ENCODE data around the gene C20orf204. TPM values are rescaled to one million over a fixed set of nuclear protein-coding genes. Genes with fewer than 3 reads are reported as not detected.
A peak's percentile ranks its signal among the peaks of the same experiment; 100 is the strongest.

Gene C20orf204
- total and polyA plus RNA-seq, 2 of the 4 experiments (the other 2 are of a cell fraction) = 0.09 to 0.18 TPM

DNA sequence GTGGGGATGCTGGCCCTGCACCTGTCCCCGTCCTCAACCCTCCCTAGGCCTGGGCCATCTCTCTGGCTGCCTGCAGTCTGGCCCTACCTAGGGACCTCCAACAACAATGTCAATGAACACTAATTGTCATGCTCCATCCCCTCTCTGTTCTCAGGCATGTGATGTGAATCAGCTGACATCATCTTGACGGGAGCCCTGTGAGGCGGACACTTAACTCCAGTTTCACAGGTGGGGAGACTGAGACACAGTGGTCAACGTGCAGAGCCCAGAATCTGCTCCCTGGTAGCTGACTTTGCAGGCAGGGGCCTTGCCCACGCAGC is 26.3 kb downstream of the C20orf204 start:
- Histone ChIP-seq H2BK20ac (ENCODE audit: low read depth, low read length) (no peak overlapping the region), H4K91ac (ENCODE audit: insufficient read depth, low read depth, low read length) (peak overlapping the region; percentile 80), H3K18ac (ENCODE audit: low read depth, low read length) (peak overlapping the region; percentile 7; the same call in 1 of the 2 replicates), H2BK120ac (ENCODE audit: low read depth, low read length) (no peak overlapping the region), H3K9me3 (ENCODE audit: control insufficient read depth, insufficient read depth, low read length) (no peaks in the 10 kb centered on the region), H3K56ac (ENCODE audit: extremely low read depth, insufficient read depth, low read length) (peak overlapping the region; percentile 8; the same call in 1 of the 2 replicates), H4K20me1 (ENCODE audit: insufficient read depth, low read length) (peaks cover 15% of the 10 kb centered on the region), H3K23ac (ENCODE audit: low read depth, low read length) (peak overlapping the region; percentile 89; the same call in 1 of the 2 replicates), H3K27ac (ENCODE audit: insufficient read depth, low read length) (peak overlapping the region; percentile 95), H4K8ac (ENCODE audit: low read depth in 2 of 2, low read length in 2 of 2) (peak overlapping the region; percentile 98), H3K4me2 (ENCODE audit: low read depth, low read length) (peak overlapping the region; percentile 84), H2AK9ac (replicated peaks; ENCODE audit: low read depth, low read length, poor library complexity) (peak overlapping the region; percentile 85), H2AK5ac (ENCODE audit: low read depth, low read length) (peak overlapping the region; percentile 74), H2AFZ (replicated peaks; ENCODE audit: low read length, poor library complexity) (peak overlapping the region; percentile 97), H2BK15ac (ENCODE audit: low read depth, low read length) (no peak overlapping the region), H3K79me1 (ENCODE audit: low read depth in 1 of 2, low read length in 2 of 2) (peaks cover 10 to 38% of the 10 kb centered on the region in 2 experiments; a peak in 3 of 4 replicates), H3K4me1 (ENCODE audit: control insufficient read depth, insufficient read depth, low read length) (peaks cover 31% of the 10 kb centered on the region), H2BK5ac (ENCODE audit: low read depth, low read length, poor library complexity, severe bottlenecking) (peak overlapping the region; percentile 78), H3K14ac (replicated peaks; ENCODE audit: low read depth, low read length) (peak overlapping the region; percentile 91), H3K27me3 (ENCODE audit: control insufficient read depth, insufficient read depth, low read length) (no peaks in the 10 kb centered on the region), H3K9me1 (ENCODE audit: insufficient read depth, low read length) (peaks cover 19% of the 10 kb centered on the region), H3K4me3 (ENCODE audit: insufficient read depth, low read depth, low read length) (peak overlapping the region; percentile 65), H3K4ac (ENCODE audit: low read depth, low read length) (peak overlapping the region; percentile 90), H4K5ac (ENCODE audit: low read depth, low read length) (peak overlapping the region; percentile 99), H3K9ac (ENCODE audit: low read depth, low read length) (peak overlapping the region; percentile 92), H3K36me3 (ENCODE audit: control insufficient read depth, insufficient read depth, low read length) (no peaks in the 10 kb centered on the region)
- dilution Hi-C loops (cut with HindIII; ENCODE audit: low sequenced_read_pairs, unreplicated experiment) = no loop called here
- in situ Hi-C loops (cut with MboI; ENCODE audit: low sequenced_read_pairs) = no loop called here
- ChIA-PET CTCF (interaction anchor here (1.5 kb wide), 1 partner anchor 82 kb away, joined by 3 read pairs; the partner anchor contains the start of gene PRPF6), POLR2A (ENCODE audit: unreplicated experiment) (no interaction called here)
- TF ChIP-seq MXI1 (IDR thresholded peaks at IDR 0.05; ENCODE audit: borderline replicate concordance, low read depth, low read length) = no peak
- no peak for TF ChIP-seq BHLHE40 (IDR thresholded peaks at IDR 0.05; ENCODE audit: low read depth, low read length)
- no peak for TF ChIP-seq RFX5 (IDR thresholded peaks at IDR 0.05; ENCODE audit: low read depth, low read length)
- no peak for TF ChIP-seq RAD21 (IDR thresholded peaks at IDR 0.05; ENCODE audit: low read length)
- no peak for TF ChIP-seq CHD1 (IDR thresholded peaks at IDR 0.05; ENCODE audit: low read depth, low read length)
- TF ChIP-seq SMC3 (IDR thresholded peaks at IDR 0.05; ENCODE audit: low read depth, low read length) = no peak
- no peak for TF ChIP-seq NFE2L2 (IDR thresholded peaks at IDR 0.05; ENCODE audit: low read depth, low read length)
- no peak for TF ChIP-seq CTCF (conservative IDR thresholded peaks at IDR 0.05; ENCODE audit: low read depth, low read length)
- TF ChIP-seq MAZ (IDR thresholded peaks at IDR 0.05; ENCODE audit: borderline replicate concordance, low read depth, low read length) = no peak
- no peak for TF ChIP-seq CEBPB (IDR thresholded peaks at IDR 0.05; ENCODE audit: low read depth, low read length)
- no peak for TF ChIP-seq MAFK (IDR thresholded peaks at IDR 0.05; ENCODE audit: low read depth, low read length)
- TF ChIP-seq, protein P1, sequence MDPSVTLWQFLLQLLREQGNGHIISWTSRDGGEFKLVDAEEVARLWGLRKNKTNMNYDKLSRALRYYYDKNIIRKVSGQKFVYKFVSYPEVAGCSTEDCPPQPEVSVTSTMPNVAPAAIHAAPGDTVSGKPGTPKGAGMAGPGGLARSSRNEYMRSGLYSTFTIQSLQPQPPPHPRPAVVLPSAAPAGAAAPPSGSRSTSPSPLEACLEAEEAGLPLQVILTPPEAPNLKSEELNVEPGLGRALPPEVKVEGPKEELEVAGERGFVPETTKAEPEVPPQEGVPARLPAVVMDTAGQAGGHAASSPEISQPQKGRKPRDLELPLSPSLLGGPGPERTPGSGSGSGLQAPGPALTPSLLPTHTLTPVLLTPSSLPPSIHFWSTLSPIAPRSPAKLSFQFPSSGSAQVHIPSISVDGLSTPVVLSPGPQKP (IDR thresholded peaks at IDR 0.05; ENCODE audit: borderline replicate concordance, low read depth, low read length) = no peak
- no peak for TF ChIP-seq RCOR1 (IDR thresholded peaks at IDR 0.05; ENCODE audit: insufficient replicate concordance, low read length)
- TF ChIP-seq POLR2A (IDR thresholded peaks at IDR 0.05; ENCODE audit: low read depth, low read length) = no peak
- TF ChIP-seq, protein P2, sequence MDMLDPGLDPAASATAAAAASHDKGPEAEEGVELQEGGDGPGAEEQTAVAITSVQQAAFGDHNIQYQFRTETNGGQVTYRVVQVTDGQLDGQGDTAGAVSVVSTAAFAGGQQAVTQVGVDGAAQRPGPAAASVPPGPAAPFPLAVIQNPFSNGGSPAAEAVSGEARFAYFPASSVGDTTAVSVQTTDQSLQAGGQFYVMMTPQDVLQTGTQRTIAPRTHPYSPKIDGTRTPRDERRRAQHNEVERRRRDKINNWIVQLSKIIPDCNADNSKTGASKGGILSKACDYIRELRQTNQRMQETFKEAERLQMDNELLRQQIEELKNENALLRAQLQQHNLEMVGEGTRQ (IDR thresholded peaks at IDR 0.05; ENCODE audit: low read depth, low read length) = no peak
- no peak for TF ChIP-seq FOS (IDR thresholded peaks at IDR 0.05; ENCODE audit: low read depth, low read length)
- ATAC-seq (ENCODE audit: low read depth) (no peak), DNase-seq (no peak)
- 42% methylated on average over 4 of the region's 5 CpGs; no CpG with 5 or more reads in 1 of the 2 experiments for WGBS, 2 experiments (ENCODE audit: extremely low coverage in 2 of 2, insufficient read length in 1 of 2)
- intact Hi-C loops (cut with micrococcal nuclease) = no loop called here
- no TSS peak for BruUV-seq (replicated peaks)

Measured in IMR-90 (cell line).